ENCODE measurements around the gene TAF8. TPM values are rescaled to one million over a fixed set of nuclear protein-coding genes. Genes with fewer than 3 reads are reported as not detected.

Gene TAF8
- total RNA-seq, 1 donor from 2014 or later: 38.8 TPM

DNA sequence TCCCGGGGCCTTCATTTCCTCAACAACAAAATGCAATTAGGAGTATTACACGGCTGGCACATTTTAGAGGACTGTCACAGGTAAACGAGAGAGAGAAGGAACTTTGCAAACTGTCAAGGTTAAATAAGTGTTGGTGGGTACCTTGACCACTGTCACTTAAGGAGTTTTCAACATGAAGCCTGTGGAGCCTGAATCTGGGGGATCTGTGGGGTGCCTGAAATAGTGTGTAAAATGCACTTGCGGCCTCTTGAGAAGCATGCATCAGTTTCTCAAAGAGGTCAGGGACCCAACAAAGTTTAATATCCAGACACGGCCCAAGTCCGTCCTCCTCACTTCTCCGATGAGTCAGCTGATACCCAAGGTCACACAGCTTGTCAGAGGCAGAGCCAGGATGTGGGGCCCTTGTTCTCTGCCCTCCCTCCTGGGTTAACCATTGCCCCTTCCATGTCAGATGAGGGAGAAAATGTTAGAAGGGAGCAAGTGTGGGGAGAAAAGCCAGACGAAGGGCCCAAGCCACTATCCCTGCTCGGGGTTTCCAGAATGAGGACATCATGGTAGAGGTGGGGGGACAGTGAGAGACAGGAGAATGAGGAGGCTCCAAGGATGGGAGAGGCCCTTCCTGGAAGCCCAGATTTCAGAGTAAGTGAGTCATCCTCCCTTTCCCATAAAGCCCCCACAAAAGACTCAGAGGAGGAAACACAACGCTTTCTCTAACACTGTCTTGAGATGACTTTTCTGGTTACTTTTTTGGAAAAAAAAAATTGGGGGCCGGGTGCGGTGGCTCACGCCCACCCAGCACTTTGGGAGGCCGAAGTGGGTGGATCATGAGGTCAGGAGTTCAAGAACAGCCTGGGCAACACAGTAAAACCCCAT, 49.9 kb downstream of the TAF8 start:
- no peak for DNase-seq (ENCODE audit: low spot score)
- peaks cover 28% of the 10 kb centered on the region for H3K4me1 Mint-ChIP-seq (ENCODE audit: low read depth)
- no peaks in the 10 kb centered on the region for H3K36me3 Mint-ChIP-seq (ENCODE audit: low read depth)
- peak overlapping the region; percentile 24 for H3K4me3 Mint-ChIP-seq (ENCODE audit: low read depth)
- no peaks in the 10 kb centered on the region for H3K27me3 Mint-ChIP-seq (ENCODE audit: low read depth)
- peak overlapping the region; percentile 92 for H3K27ac Mint-ChIP-seq
- intact Hi-C loops (cut with micrococcal nuclease): no loop called here
- H3K9me3 Mint-ChIP-seq: no peaks in the 10 kb centered on the region

DNA sequence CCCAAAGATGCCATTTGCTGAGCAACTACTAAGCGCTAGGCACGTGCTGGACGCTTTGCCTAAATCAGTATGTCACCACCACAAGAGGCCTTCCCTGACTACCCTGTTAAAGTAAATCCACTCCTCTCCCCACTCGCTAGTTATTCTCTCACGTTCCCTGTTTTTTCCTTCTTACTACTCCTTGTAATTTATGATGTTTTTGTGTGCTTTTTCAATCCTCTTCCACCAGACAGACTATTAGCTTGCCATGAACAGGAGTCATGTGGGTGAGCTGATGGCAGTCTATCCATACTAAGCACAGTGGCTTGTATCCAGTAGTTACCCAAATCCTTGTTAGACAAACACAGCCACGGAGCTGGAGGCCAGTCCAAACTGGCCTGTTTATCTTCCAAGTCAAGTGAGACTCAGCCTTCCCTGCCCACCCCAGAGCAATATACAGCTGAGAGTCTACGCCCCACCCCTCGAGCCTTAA, 50.9 kb downstream of the TAF8 start:
- Mint-ChIP-seq H3K9me3 (no peaks in the 10 kb centered on the region), H3K4me3 (ENCODE audit: low read depth) (no peak overlapping the region), H3K4me1 (ENCODE audit: low read depth) (peaks cover 28% of the 10 kb centered on the region), H3K27ac (peak overlapping the region; percentile 73), H3K36me3 (ENCODE audit: low read depth) (no peaks in the 10 kb centered on the region), H3K27me3 (ENCODE audit: low read depth) (no peaks in the 10 kb centered on the region)
- intact Hi-C loops (cut with micrococcal nuclease): no loop called here
- no peak for DNase-seq (ENCODE audit: low spot score)

DNA sequence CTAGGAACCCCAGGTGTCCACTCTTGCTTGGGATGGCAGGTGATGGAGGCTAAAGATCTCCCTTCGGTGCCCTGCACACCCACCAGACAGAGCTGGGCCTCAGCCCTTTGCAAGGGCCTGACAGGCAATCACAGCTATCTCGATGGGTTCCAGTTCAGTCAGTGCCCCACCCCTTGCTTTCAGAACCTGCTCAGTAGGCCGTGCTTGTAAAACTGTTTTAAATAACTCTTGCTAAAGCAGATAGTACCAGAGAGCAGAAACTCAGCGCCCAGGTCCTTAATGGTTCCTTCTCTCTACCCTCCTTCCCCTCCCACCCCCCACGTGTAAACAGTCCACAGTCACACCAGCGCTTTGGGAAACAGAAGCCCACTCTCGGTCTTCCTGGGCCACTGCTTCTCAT, 52.9 kb downstream of the TAF8 start:
- DNase-seq (ENCODE audit: low spot score): no peak
- Mint-ChIP-seq H3K4me3 (ENCODE audit: low read depth) (peak overlapping the region; percentile 63), H3K36me3 (ENCODE audit: low read depth) (no peaks in the 10 kb centered on the region), H3K9me3 (no peaks in the 10 kb centered on the region), H3K4me1 (ENCODE audit: low read depth) (peaks cover 27% of the 10 kb centered on the region), H3K27ac (no peak overlapping the region), H3K27me3 (ENCODE audit: low read depth) (no peaks in the 10 kb centered on the region)
- intact Hi-C loops (cut with micrococcal nuclease): no loop called here

DNA sequence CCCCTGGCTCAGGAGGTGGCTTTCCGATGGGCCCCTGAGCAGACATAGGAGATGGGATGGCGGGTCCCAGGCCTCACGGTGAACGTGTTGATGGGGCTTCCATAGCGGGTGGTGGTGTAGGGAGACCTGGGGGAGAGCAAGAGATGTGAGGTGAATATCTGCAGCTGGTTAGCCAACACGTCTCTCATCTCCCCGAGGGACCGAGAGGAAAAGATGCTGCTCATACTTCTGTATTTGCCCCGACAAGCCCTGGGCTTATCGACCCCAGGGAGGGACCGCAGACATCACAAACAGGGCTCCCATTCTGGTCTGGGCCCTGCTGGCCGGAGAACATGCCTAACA, 53.4 kb downstream of the TAF8 start:
- Mint-ChIP-seq H3K36me3 (ENCODE audit: low read depth) (no peaks in the 10 kb centered on the region), H3K4me1 (ENCODE audit: low read depth) (peaks cover 24% of the 10 kb centered on the region), H3K9me3 (no peaks in the 10 kb centered on the region), H3K27ac (peak overlapping the region; percentile 51), H3K4me3 (ENCODE audit: low read depth) (peak overlapping the region; percentile 63), H3K27me3 (ENCODE audit: low read depth) (no peaks in the 10 kb centered on the region)
- intact Hi-C loops (cut with micrococcal nuclease): loop anchor here (1.0 to 2.0 kb wide), 2 partner anchors 28 to 317 kb away; partner anchors contain the start of gene TOMM6
- no peak for DNase-seq (ENCODE audit: low spot score)

DNA sequence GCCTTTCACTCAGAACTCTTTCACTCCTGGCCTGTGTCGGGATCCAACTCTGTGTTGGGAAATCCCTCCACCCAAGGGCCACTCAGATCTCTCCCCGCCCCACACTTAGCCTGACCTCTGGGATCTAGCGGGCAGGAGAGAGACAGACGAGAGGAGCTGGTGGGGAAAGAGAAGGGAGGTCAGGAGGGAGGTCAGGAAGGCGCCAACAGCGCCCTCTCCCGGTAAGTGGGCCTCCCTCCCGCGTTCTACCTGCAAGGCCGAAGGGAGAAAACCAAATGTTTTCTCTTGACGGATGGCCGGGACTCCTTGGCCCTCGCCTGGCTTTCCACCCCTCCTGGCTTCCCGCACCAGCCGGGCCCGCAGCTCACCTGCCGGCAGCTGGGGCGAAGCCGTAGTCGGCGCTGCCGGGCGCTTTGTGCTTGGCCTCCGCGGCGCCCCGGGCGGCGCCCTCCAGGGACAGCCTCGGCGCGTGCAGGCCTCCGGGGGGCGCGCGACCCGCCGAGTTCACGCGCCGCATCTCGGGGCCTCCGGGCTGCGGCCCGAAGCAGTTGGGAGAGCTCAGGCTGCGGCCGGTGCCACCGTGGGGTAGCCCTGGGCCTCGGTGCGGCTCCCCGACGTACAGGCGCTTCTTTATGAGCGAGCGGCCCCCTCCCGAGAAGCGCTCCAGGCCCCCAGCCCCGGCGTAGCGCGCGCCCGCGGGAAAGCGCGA, 53.9 kb downstream of the TAF8 start:
- Mint-ChIP-seq H3K27ac (peak overlapping the region; percentile 51), H3K27me3 (ENCODE audit: low read depth) (no peaks in the 10 kb centered on the region), H3K9me3 (no peaks in the 10 kb centered on the region), H3K4me1 (ENCODE audit: low read depth) (peaks cover 21% of the 10 kb centered on the region), H3K36me3 (ENCODE audit: low read depth) (no peaks in the 10 kb centered on the region), H3K4me3 (ENCODE audit: low read depth) (peak overlapping the region; percentile 63)
- peak; percentile 66 for DNase-seq (ENCODE audit: low spot score)
- intact Hi-C loops (cut with micrococcal nuclease): loop anchor here (1.0 to 2.0 kb wide), 2 partner anchors 29 to 317 kb away; partner anchors contain the start of gene TOMM6

DNA sequence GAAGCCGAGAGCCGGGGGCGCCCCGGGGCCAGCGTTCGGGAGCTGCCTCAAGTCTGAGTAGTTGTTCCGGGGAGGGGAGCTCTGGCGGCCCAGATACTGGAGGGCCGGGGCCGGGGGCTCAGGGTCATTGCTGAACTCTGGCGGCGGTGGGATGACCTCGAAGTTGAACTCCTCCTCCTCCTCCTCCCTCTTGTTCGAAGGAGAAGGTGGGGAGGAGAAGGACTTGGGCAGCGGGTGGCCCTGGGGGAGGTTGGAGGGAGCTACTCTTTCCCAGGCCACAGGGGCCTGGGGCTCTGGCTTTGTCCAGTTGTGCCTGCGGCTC, 54.4 kb downstream of the TAF8 start:
- Mint-ChIP-seq H3K36me3 (ENCODE audit: low read depth) (no peaks in the 10 kb centered on the region), H3K4me3 (ENCODE audit: low read depth) (no peak overlapping the region), H3K4me1 (ENCODE audit: low read depth) (peaks cover 18% of the 10 kb centered on the region), H3K9me3 (no peaks in the 10 kb centered on the region), H3K27ac (no peak overlapping the region), H3K27me3 (ENCODE audit: low read depth) (no peaks in the 10 kb centered on the region)
- intact Hi-C loops (cut with micrococcal nuclease): loop anchor here (1.0 to 2.0 kb wide), 2 partner anchors 29 to 318 kb away; partner anchors contain the start of gene TOMM6
- DNase-seq (ENCODE audit: low spot score): no peak

DNA sequence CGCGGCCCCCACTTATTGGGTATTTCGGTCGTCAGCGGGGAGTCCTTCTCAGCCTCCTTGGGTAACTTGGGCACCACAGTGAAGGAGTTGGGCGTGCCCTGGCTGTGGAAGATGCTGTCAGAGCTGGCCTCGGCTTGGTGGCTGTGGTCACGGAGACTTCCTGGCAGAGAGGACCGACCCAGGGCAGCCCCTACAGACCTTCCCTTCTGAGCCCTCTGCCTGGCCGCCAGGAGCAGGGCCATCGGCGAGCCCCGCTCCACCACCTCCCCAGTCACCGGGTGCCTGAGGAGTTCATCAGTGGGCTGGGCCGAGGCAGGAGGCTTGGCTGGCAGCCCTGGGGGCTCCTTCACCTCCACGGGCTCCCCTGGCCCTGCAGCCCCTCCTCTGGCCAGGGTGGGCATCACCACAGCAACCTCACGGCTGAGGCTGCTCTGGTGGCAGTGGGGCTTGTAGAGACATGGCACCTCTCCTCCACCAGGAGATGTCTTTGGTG, 54.9 kb downstream of the TAF8 start:
- Mint-ChIP-seq H3K4me3 (ENCODE audit: low read depth) (no peak overlapping the region), H3K27me3 (ENCODE audit: low read depth) (no peaks in the 10 kb centered on the region), H3K4me1 (ENCODE audit: low read depth) (peaks cover 14% of the 10 kb centered on the region), H3K36me3 (ENCODE audit: low read depth) (no peaks in the 10 kb centered on the region), H3K27ac (no peak overlapping the region), H3K9me3 (no peaks in the 10 kb centered on the region)
- intact Hi-C loops (cut with micrococcal nuclease): loop anchor here (2.0 kb wide), 1 partner anchor 318 kb away; the partner anchor contains the start of gene TOMM6
- no peak for DNase-seq (ENCODE audit: low spot score)

DNA sequence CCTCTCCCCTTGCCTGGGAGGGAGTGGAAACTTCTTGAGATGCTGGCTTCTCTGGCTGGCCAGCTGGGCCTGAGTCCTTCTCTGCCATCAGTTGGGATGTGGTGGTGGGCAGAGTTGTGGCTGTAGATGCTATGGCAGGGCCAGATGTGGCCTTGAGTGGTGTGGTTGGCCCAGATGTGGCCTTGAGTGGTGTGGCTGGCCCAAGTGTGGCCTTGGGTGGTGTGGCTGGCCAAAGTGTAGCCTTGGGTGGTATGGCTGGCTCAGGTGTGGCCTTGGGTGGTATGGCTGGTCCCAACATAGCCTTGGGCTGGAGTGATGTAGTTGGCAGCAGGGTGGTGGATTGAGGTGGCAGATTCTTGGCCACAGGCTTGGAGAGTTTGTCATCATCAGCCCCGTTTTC, 55.4 kb downstream of the TAF8 start:
- Mint-ChIP-seq H3K9me3 (no peaks in the 10 kb centered on the region), H3K4me1 (ENCODE audit: low read depth) (peaks cover 9% of the 10 kb centered on the region), H3K27me3 (ENCODE audit: low read depth) (no peaks in the 10 kb centered on the region), H3K4me3 (ENCODE audit: low read depth) (no peak overlapping the region), H3K36me3 (ENCODE audit: low read depth) (no peaks in the 10 kb centered on the region), H3K27ac (no peak overlapping the region)
- intact Hi-C loops (cut with micrococcal nuclease): loop anchor here (2.0 kb wide), 1 partner anchor 319 kb away; the partner anchor contains the start of gene TOMM6
- no peak for DNase-seq (ENCODE audit: low spot score)

DNA sequence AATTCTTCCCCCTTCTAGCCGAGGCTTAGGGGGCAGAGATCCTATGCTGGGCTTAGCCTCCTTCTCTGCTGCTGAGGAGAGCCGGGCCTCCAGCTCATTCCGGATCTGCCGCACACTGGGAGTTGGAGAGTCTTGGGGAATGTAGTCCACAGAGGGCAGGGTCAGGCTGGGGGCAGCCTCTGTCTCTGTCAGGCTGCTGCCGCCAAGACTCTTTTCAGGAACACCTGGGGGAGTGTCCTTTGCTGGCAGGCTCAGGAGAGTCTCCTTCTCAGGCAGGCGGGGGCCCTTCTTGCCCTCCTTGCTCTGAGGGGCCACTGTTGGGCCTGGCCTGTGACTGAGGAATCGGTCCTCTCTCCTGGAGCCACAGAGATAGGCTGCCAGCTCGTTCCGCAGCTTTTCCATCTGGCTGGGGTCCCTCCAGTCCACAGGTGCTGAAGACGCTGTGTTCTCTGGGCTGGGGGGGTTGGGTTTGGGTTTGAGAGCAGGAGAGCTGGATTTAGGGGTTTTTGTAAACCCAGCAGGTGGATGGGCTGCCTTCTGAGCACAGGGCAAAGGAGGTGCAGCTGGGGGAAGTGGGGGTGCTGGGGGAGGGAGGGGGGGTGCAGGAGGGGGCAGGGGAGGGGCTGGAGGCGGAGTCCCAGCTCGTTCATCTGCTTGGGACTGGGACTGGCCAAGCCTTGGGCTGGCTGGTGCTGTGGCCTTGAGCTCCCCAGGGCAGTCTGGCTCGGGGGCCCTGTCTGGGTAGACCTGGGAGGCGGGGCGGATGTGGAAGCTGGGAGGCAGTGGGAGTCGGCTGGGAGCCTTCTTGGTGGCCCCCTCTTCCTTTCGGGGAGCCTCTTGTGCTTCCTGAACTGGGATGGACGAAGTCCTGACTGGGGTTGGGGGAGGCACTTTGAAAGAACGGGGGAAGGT, 56.0 kb downstream of the TAF8 start:
- Mint-ChIP-seq H3K4me1 (ENCODE audit: low read depth) (peaks cover 6% of the 10 kb centered on the region), H3K9me3 (no peaks in the 10 kb centered on the region), H3K27ac (no peak overlapping the region), H3K4me3 (ENCODE audit: low read depth) (no peak overlapping the region), H3K27me3 (ENCODE audit: low read depth) (no peaks in the 10 kb centered on the region), H3K36me3 (ENCODE audit: low read depth) (no peaks in the 10 kb centered on the region)
- DNase-seq (ENCODE audit: low spot score): no peak
- intact Hi-C loops (cut with micrococcal nuclease): no loop called here

DNA sequence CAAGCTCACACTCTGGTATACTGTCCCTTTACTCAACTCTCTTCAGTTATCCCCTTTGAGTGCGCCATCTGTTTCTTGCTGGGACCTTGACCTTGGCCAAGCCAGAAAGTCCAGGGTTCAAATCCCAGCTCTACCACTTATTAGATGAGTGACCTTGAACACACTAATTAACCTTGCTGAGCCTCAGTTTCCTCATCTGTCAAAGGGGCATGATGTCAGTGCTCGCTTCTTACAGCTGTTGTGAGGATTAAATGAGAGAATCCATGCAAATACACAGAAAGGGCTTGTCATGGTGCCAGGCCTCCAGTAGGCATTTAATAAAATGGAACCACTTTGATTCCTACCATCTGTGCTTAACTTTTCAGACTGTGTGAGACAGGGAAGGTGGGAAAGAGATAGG, 57.7 kb downstream of the TAF8 start:
- Mint-ChIP-seq H3K9me3 (no peaks in the 10 kb centered on the region), H3K27ac (no peak overlapping the region), H3K4me1 (ENCODE audit: low read depth) (peaks cover 4% of the 10 kb centered on the region), H3K27me3 (ENCODE audit: low read depth) (peaks cover 3% of the 10 kb centered on the region), H3K4me3 (ENCODE audit: low read depth) (no peak overlapping the region), H3K36me3 (ENCODE audit: low read depth) (no peaks in the 10 kb centered on the region)
- no peak for DNase-seq (ENCODE audit: low spot score)
- intact Hi-C loops (cut with micrococcal nuclease): no loop called here

DNA sequence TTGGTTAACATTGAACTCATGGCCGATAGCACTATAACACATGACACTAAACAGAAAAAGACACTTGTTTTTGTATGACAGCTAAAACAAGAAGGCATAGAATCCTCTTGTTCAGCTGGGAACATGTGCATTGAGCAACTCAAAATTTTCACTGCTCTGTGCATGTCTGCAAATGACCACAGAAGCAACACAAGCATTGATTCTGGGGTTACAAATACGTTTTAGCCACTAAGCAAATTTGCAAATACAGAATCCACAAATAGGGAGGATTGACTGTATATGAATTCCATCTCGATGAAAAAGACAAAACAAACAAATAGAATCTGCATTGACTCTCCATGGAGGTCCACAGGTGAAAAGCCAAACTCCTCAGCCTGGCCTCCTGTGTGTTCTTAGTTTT, 60.4 kb downstream of the TAF8 start:
- peaks cover 1% of the 10 kb centered on the region for H3K4me1 Mint-ChIP-seq (ENCODE audit: low read depth)
- no peak for DNase-seq (ENCODE audit: low spot score)
- intact Hi-C loops (cut with micrococcal nuclease): no loop called here
- H3K27ac Mint-ChIP-seq: no peak overlapping the region
- peaks cover 3% of the 10 kb centered on the region for H3K27me3 Mint-ChIP-seq (ENCODE audit: low read depth)
- no peaks in the 10 kb centered on the region for H3K36me3 Mint-ChIP-seq (ENCODE audit: low read depth)
- H3K9me3 Mint-ChIP-seq: no peaks in the 10 kb centered on the region
- no peak overlapping the region for H3K4me3 Mint-ChIP-seq (ENCODE audit: low read depth)

DNA sequence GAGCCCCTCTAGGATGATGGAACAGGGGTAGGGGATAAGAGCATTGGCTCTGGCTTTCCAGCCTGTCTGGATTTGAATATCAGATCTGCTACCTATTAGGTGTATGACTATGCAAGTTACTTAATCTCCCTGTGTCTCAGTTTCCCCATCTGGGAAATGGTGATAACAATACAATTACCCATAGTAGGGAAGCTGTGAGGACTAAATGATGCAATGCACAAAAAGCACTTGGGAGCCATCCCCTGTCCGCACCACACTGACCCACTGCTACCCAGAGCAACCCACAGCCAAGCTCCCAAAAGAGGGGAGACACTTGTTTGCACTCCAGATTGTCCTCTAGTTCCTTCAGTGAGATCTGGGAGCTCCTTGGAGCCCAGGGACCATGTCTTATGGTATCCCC, 62.0 kb downstream of the TAF8 start:
- H3K36me3 Mint-ChIP-seq (ENCODE audit: low read depth): no peaks in the 10 kb centered on the region
- H3K4me3 Mint-ChIP-seq (ENCODE audit: low read depth): no peak overlapping the region
- H3K9me3 Mint-ChIP-seq: no peaks in the 10 kb centered on the region
- DNase-seq (ENCODE audit: low spot score): no peak
- intact Hi-C loops (cut with micrococcal nuclease): no loop called here
- peaks cover 9% of the 10 kb centered on the region for H3K27me3 Mint-ChIP-seq (ENCODE audit: low read depth)
- no peak overlapping the region for H3K27ac Mint-ChIP-seq
- H3K4me1 Mint-ChIP-seq (ENCODE audit: low read depth): peaks cover 1% of the 10 kb centered on the region

All from activated T-helper 2 cell treated with anti-CD3 and anti-CD28 coated beads, Interferon-gamma antibody, Interleukin-2, Interleukin-4, amounts not matched to agents 10 μg/mL and 5 μg/mL and 100 μg/mL, durations not matched to agents 14 hours and 24 hours and 36 hours (primary cell).